Heart right ventricle (tissue), 16 donors: ENCODE results near the gene KRIT1. TPM values are rescaled to one million over a fixed set of nuclear protein-coding genes. Genes with fewer than 3 reads are reported as not detected.

Source experiments
- ATAC-seq, 8 donors: fragments of 200-7000 bp; cut with Tn5 transposase; one replicate each; pipeline ENCODE4 v1.9.1; 2020; ENCODE audit warnings: mild to moderate bottlenecking in 8 of 8, moderate library complexity in 8 of 8, moderate number of reproducible peaks in 1 of 8
- DNase-seq, 2 donors: peaks; one replicate each; pipeline ENCODE4 v3.0.0-alpha.2; 2020
- H3K27ac ChIP-seq, 10 donors: fragments of 200-600 bp; sonication (generic) in 2 of 10; one replicate each; pipeline versions ENCODE4 v1.5.0 to v1.8.0; 2020 to 2022; ENCODE audit warnings: mild to moderate bottlenecking in 3 of 10
- H3K27me3 ChIP-seq, 7 donors: fragments of 200-600 bp; one replicate each; pipeline ENCODE4 v1.8.0; 2021 to 2022; ENCODE audit warnings: mild to moderate bottlenecking in 2 of 7
- H3K36me3 ChIP-seq, 9 donors: fragments of 200-600 bp; sonication (generic) in 1 of 9; one replicate each; pipeline versions ENCODE4 v1.5.0 to v1.8.0; 2020 to 2022; ENCODE audit warnings: mild to moderate bottlenecking in 2 of 9
- H3K4me1 ChIP-seq, 9 donors: fragments of 200-600 bp; sonication (generic) in 1 of 9; one replicate each; pipeline versions ENCODE4 v1.5.0 to v1.8.0; 2020 to 2022; ENCODE audit warnings: mild to moderate bottlenecking in 4 of 9
- H3K4me3 ChIP-seq, 10 donors: fragments of 200-600 bp; sonication (generic) in 2 of 10; one replicate each; pipeline versions ENCODE4 v1.5.0 to v1.8.0; 2020 to 2022; ENCODE audit warnings: mild to moderate bottlenecking in 7 of 10, moderate library complexity in 2 of 10
- H3K9me3 ChIP-seq, 11 donors: fragments of 200-600 bp in 10 of 11; sonication (generic) in 2 of 11; one replicate each; pipeline versions ENCODE4 v1.5.0 to v1.8.0; 2013 to 2022; ENCODE audit warnings: mild to moderate bottlenecking in 2 of 11, control low read depth in 1 of 11, moderate library complexity in 1 of 11
- CTCF ChIP-seq, 9 donors: fragments of 200-600 bp; sonication (generic) in 2 of 9; IDR thresholded peaks; one replicate each; pipeline versions ENCODE4 v1.5.0 to v1.8.0; 2021 to 2022; ENCODE audit warnings: antibody characterized with exemption in 9 of 9, mild to moderate bottlenecking in 5 of 9, moderate library complexity in 1 of 9
- WGBS, 2 donors: extraction: QIAGEN DNeasy Blood & Tissue Kit; methylation state at CpG; one replicate each; pipeline ENCODE4 v1.1.7; 2013; ENCODE audit warnings: inconsistent platforms in 1 of 2; 5-methylcytosine and 5-hydroxymethylcytosine counted together
- intact Hi-C, 10 donors: fragments of 100-400 bp; cut with DNase I; formaldehyde crosslinking; loops; one replicate each; pipeline versions ENCODE4 v1.11.1 to v1.14.2; 2022
- polyA plus RNA-seq, 2 donors: library from polyadenylated mRNA; stranded (reverse); fragments of 200-250 nt; gene quantifications; one replicate each; pipeline ENCODE4 v1.2.3, GENCODE V29; 2013
- total RNA-seq, 10 donors: library from RNA; stranded (reverse); fragmentation: NEBNext Ultra II Directional in 3 of 10; extraction: Animal tissue kit (Norgen Biotek cat#: 25700) in 3 of 10; gene quantifications; one replicate each; pipeline versions ENCODE4 v1.2.1 to v1.2.4, GENCODE V29; 2021 to 2023
- donor health status: Arrhythmogenic right ventricular cardiomyopathy.
- donor health status: ischemic (EF 13 %, LVEDD 7.1; RV severe dilation, severe dysfunction).
- donor health status: healthy with polysubstance abuse.
- donor health status: DM: no; HTN: yes; CAD: no.
- donor health status: DM: no; HTN: no; CAD: no.
- donor health status: ischemic (EF 25% LVEDD 6.9; RV normal size, moderate dysfunction).
- donor health status: ischemic (EF 25% LVEDD 5.7; RV mildly dilated, moderate dysfunction).
- donor health status: healthy.
- donor health status: DM: yes; HTN: yes; CAD: no.
- donor health status: Ischemic cardiomyopathy.
- donor health status: ischemic (EF 35%, LVEDD 5.7; RV mildly dilated, moderate dysfunction).
- donor health status: nonischemic (EF 11% LVEDD 7.7; RV severe dilation, severe dysfunction).
- donor health status: DM: yes; HTN: yes; CAD: no.
- donor health status: PGD.
- donor health status: ischemic (EF 29% LVEDD 5.4; RV normal size, mild dysfunction).
- donor health status: nonischemic (EF 23%, LVEDD 6.1; RV moderate dilation, normal function).

The KRIT1 gene
- total and polyA plus RNA-seq, 12 donors, result 12.0 to 40.8 (median 30.7) TPM

GRCh38 chr7:92250603-92251002, 4.9 kb upstream of the KRIT1 start:
- DNase-seq (no peak), ATAC-seq (no peak)
- TF ChIP-seq CTCF (IDR thresholded peaks at IDR 0.05), result no peak
- Histone ChIP-seq H3K27ac (no peak overlapping the region), H3K4me1 (peaks cover 0 to 59% (median 27%) of the 10 kb centered on the region in 9 donors), H3K4me3 (no peak overlapping the region), H3K9me3 (no peaks in the 10 kb centered on the region), H3K27me3 (no peaks in the 10 kb centered on the region), H3K36me3 (peaks cover 0 to 6% (median 0%) of the 10 kb centered on the region in 9 donors)
- intact Hi-C loops, result no loop called here

- Histone ChIP-seq H3K4me1 (peaks cover 2 to 43% (median 40%) of the 10 kb centered on the region in 9 donors), H3K27ac (peak overlapping the region; percentile 55 to 96 (median 89)), H3K27me3 (no peaks in the 10 kb centered on the region), H3K9me3 (no peaks in the 10 kb centered on the region), H3K4me3 (peak overlapping the region; percentile 66 to 91 (median 84)), H3K36me3 (peaks cover 0 to 13% (median 0%) of the 10 kb centered on the region in 9 donors)
- DNase-seq (no peak), ATAC-seq (peak; percentile 3 to 63 (median 21))
- intact Hi-C loops, result loop anchor here in 6 of 10 donors (2.0 to 10.0 kb wide), 5 partner anchors 128 to 201 kb away; partner anchors contain the start of gene GATAD1 (in 6 of the 6)
- WGBS, 2 donors, result 0 to 1% methylated on average over 35 of the region's 35 CpGs
- no peak for TF ChIP-seq CTCF (IDR thresholded peaks at IDR 0.05)
Observed at GRCh38 chr7:92246360-92247101, 817 bp upstream of the KRIT1 start.

GRCh38 chr7:92244808-92245486, 767 bp downstream of the KRIT1 start:
- no peaks in the 10 kb centered on the region for H3K27me3 ChIP-seq
- ATAC-seq (peak in 5 of 8 donors; percentile 1 to 42 (median 25)), DNase-seq (no peak)
- H3K4me1 ChIP-seq, result peaks cover 2 to 43% (median 36%) of the 10 kb centered on the region in 9 donors
- H3K4me3 ChIP-seq, result peak overlapping the region; percentile 66 to 91 (median 84)
- H3K36me3 ChIP-seq, result peaks cover 0 to 29% (median 10%) of the 10 kb centered on the region in 9 donors
- intact Hi-C loops, result loop anchor here in 6 of 10 donors (5.0 to 10.0 kb wide), 5 partner anchors 130 to 217 kb away; partner anchors contain the start of gene GATAD1 (in 5 of the 6)
- no peaks in the 10 kb centered on the region for H3K9me3 ChIP-seq
- no peak for TF ChIP-seq CTCF (IDR thresholded peaks at IDR 0.05)
- peak overlapping the region; percentile 55 to 96 (median 89) for H3K27ac ChIP-seq
- WGBS, 2 donors, result 2% methylated on average over 11 of the region's 11 CpGs

GRCh38 chr7:92242972-92243371, 2.7 kb downstream of the KRIT1 start:
- no peak for TF ChIP-seq CTCF (IDR thresholded peaks at IDR 0.05)
- no peak for DNase-seq
- ATAC-seq, result no peak
- intact Hi-C loops, result loop anchor here in 4 of 10 donors (1.0 to 10.0 kb wide), 5 partner anchors 14 to 219 kb away; partner anchors contain the start of gene GATAD1 (in 1 of the 4)
- peaks cover 2 to 37% (median 31%) of the 10 kb centered on the region in 9 donors for H3K4me1 ChIP-seq
- no peaks in the 10 kb centered on the region for H3K9me3 ChIP-seq
- 95 to 97% methylated on average over 6 of the region's 6 CpGs for WGBS, 2 donors
- H3K4me3 ChIP-seq, result no peak overlapping the region
- no peak overlapping the region for H3K27ac ChIP-seq
- no peaks in the 10 kb centered on the region for H3K27me3 ChIP-seq
- H3K36me3 ChIP-seq, result peaks cover 0 to 49% (median 21%) of the 10 kb centered on the region in 9 donors
